Neural crest cell (in vitro differentiated cells): Measurements from ENCODE around the gene PPFIA3. TPM values are rescaled to one million over a fixed set of nuclear protein-coding genes. Genes with fewer than 3 reads are reported as not detected.

Experiments
- DNase-seq: peaks from one replicate; pipeline ENCODE4 v3.0.0; 2021; ENCODE audit warnings: low read depth, mixed read lengths, low spot score
- H3K27ac Mint-ChIP-seq: one replicate; pipeline ENCODE4 v1.8.0; 2021; ENCODE audit warnings: mild to moderate bottlenecking, mixed read lengths; ENCODE audit not compliant: unreplicated experiment
- H3K27me3 Mint-ChIP-seq: 2 replicates; pipeline ENCODE4 v1.8.0; 2021; ENCODE audit warnings: low read depth, mild to moderate bottlenecking, mixed read lengths
- H3K36me3 Mint-ChIP-seq: 2 replicates; pipeline ENCODE4 v1.8.0; 2021; ENCODE audit warnings: low read depth, mild to moderate bottlenecking, mixed read lengths
- H3K4me1 Mint-ChIP-seq: 2 replicates; pipeline ENCODE4 v1.8.0; 2021; ENCODE audit warnings: mixed read lengths
- H3K4me3 Mint-ChIP-seq: one replicate; pipeline ENCODE4 v1.8.0; 2021; ENCODE audit warnings: mild to moderate bottlenecking, mixed read lengths
- H3K9me3 Mint-ChIP-seq: 2 replicates; pipeline ENCODE4 v1.8.0; 2021; ENCODE audit warnings: mixed read lengths
- CTCF ChIP-seq: fragments of 200-600 bp; sonication (generic); conservative IDR thresholded peaks from 2 replicates; pipeline ENCODE4 v1.5.0; 2021; ENCODE audit warnings: antibody characterized with exemption, mild to moderate bottlenecking
- total RNA-seq: library from RNA; stranded (reverse); gene quantifications from 2 replicates; pipeline ENCODE4 v1.2.1, GENCODE V29; 2021

PPFIA3 gene
- total RNA-seq, 1 donor from 2014 or later, result 22.7 TPM

GRCh38 chr19:49193822-49194394 is 74.6 kb downstream of the PPFIA3 start:
- H3K36me3 Mint-ChIP-seq, result no peaks in the 10 kb centered on the region
- peaks cover 8% of the 10 kb centered on the region for H3K4me1 Mint-ChIP-seq
- H3K4me3 Mint-ChIP-seq, result no peak overlapping the region
- H3K27ac Mint-ChIP-seq, result no peak overlapping the region
- no peak for TF ChIP-seq CTCF
- H3K9me3 Mint-ChIP-seq, result no peaks in the 10 kb centered on the region
- H3K27me3 Mint-ChIP-seq, result no peaks in the 10 kb centered on the region
- DNase-seq, result no peak

GRCh38 chr19:49194408-49194807 is 75.1 kb downstream of the PPFIA3 start:
- DNase-seq, result no peak
- no peaks in the 10 kb centered on the region for H3K27me3 Mint-ChIP-seq
- no peak for TF ChIP-seq CTCF
- H3K9me3 Mint-ChIP-seq, result no peaks in the 10 kb centered on the region
- H3K36me3 Mint-ChIP-seq, result no peaks in the 10 kb centered on the region
- H3K4me3 Mint-ChIP-seq, result no peak overlapping the region
- H3K4me1 Mint-ChIP-seq, result peaks cover 7% of the 10 kb centered on the region
- no peak overlapping the region for H3K27ac Mint-ChIP-seq

- Mint-ChIP-seq H3K27ac (no peak overlapping the region), H3K27me3 (no peaks in the 10 kb centered on the region), H3K9me3 (no peaks in the 10 kb centered on the region), H3K36me3 (no peaks in the 10 kb centered on the region), H3K4me3 (no peak overlapping the region), H3K4me1 (peaks cover 5% of the 10 kb centered on the region)
- no peak for TF ChIP-seq CTCF
- DNase-seq, result no peak
Measured at GRCh38 chr19:49196527-49197240, 77.3 kb downstream of the PPFIA3 start.

GRCh38 chr19:49200238-49200862 is 81.0 kb downstream of the PPFIA3 start:
- no peak for DNase-seq
- Mint-ChIP-seq H3K9me3 (no peaks in the 10 kb centered on the region), H3K4me1 (peaks cover 5% of the 10 kb centered on the region), H3K4me3 (no peak overlapping the region), H3K27ac (no peak overlapping the region), H3K27me3 (no peaks in the 10 kb centered on the region), H3K36me3 (peaks cover 3% of the 10 kb centered on the region)
- no peak for TF ChIP-seq CTCF

Other genes starting within 250 kb of the PPFIA3 start
- gene PPP1R15A, start 247.1 kb upstream of the PPFIA3 start, total RNA-seq, result 27.5 and 27.8 TPM in 2 replicates
- not detected in 2 replicates for gene TULP2, start 220.8 kb upstream of the PPFIA3 start, total RNA-seq
- gene NUCB1, start 219.2 kb upstream of the PPFIA3 start, total RNA-seq, result 102 and 108 TPM in 2 replicates
- gene DHDH, start 185.8 kb upstream of the PPFIA3 start, total RNA-seq, result 0.47 and 0.82 TPM in 2 replicates
- 150 and 171 TPM in 2 replicates for gene BAX, start 164.7 kb upstream of the PPFIA3 start, total RNA-seq
- 908 and 1,003 TPM in 2 replicates for gene FTL, start 154.2 kb upstream of the PPFIA3 start, total RNA-seq
- gene GYS1, start 126.2 kb upstream of the PPFIA3 start, total RNA-seq, result 53.2 and 56.2 TPM in 2 replicates
- 118 and 125 TPM in 2 replicates for gene RUVBL2, start 125.7 kb upstream of the PPFIA3 start, total RNA-seq
- not detected in 2 replicates for gene LHB, start 102.5 kb upstream of the PPFIA3 start, total RNA-seq
- not detected in 2 replicates for gene CGB3, start 95.2 kb upstream of the PPFIA3 start, total RNA-seq
- gene CGB2, start 87.7 kb upstream of the PPFIA3 start, total RNA-seq, result not detected in 2 replicates
- gene CGB1, start 82.6 kb upstream of the PPFIA3 start, total RNA-seq, result not detected in 2 replicates
- gene CGB5, start 75.7 kb upstream of the PPFIA3 start, total RNA-seq, result not detected in 2 replicates
- not detected in 2 replicates for gene CGB8, start 70.4 kb upstream of the PPFIA3 start, total RNA-seq
- not detected in 2 replicates for gene CGB7, start 61.8 kb upstream of the PPFIA3 start, total RNA-seq
- not detected in 2 replicates for gene NTF4, start 54.7 kb upstream of the PPFIA3 start, total RNA-seq
- not detected in 2 replicates for gene KCNA7, start 46.8 kb upstream of the PPFIA3 start, total RNA-seq
- 291 and 303 TPM in 2 replicates for gene SNRNP70, start 34.1 kb upstream of the PPFIA3 start, total RNA-seq
- 5.4 and 7.5 TPM in 2 replicates for gene LIN7B, start 5.2 kb upstream of the PPFIA3 start, total RNA-seq
- gene C19orf73, start 401 bp upstream of the PPFIA3 start, total RNA-seq, result 1.0 and 1.3 TPM in 2 replicates
- gene HRC, start 35.9 kb downstream of the PPFIA3 start, total RNA-seq, result 0.84 and 1.6 TPM in 2 replicates
- gene TRPM4, start 38.2 kb downstream of the PPFIA3 start, total RNA-seq, result 8.1 and 9.6 TPM in 2 replicates
- gene SLC6A16, start 205.6 kb downstream of the PPFIA3 start, total RNA-seq, result 7.4 and 9.4 TPM in 2 replicates
- gene CD37, start 215.9 kb downstream of the PPFIA3 start, total RNA-seq, result not detected in 2 replicates
- gene TEAD2, start 242.9 kb downstream of the PPFIA3 start, total RNA-seq, result 153 and 164 TPM in 2 replicates
- 1.9 and 2.0 TPM in 2 replicates for gene DKKL1, start 244.3 kb downstream of the PPFIA3 start, total RNA-seq